GM12878 (cell line): ENCODE measurements around the gene EIF4E1B. TPM values are rescaled to one million over a fixed set of nuclear protein-coding genes. Genes with fewer than 3 reads are reported as not detected.

ENCODE experiments used
- ATAC-seq: fragments of 200-7000 bp; cut with Tn5 transposase; 3 replicates; pipeline ENCODE4 v1.9.1; 2020; ENCODE audit warnings: mild to moderate bottlenecking, moderate library complexity
- BruUV-seq: library from RNA; stranded (reverse); fragments of 400-500 nt; replicated peaks from 2 replicates; lab custom pipeline; 2021; lab: Mats Ljungman, UMichigan
- CTCF ChIA-PET: fragments of 300-600 bp; sonication (Branson Sonifier 250); formaldehyde crosslinking; extraction: SDS; loops from one replicate; lab custom pipeline; 2021; ENCODE audit warnings: inconsistent platforms; lab: Yijun Ruan, JAX
- POLR2A ChIA-PET: fragments of 350-600 bp; formaldehyde crosslinking; extraction: SDS; loops from one replicate; lab custom pipeline; 2021; ENCODE audit warnings: inconsistent platforms; lab: Charles Lee
- RAD21 ChIA-PET: fragments of 300-600 bp; sonication (Branson Sonifier 250); formaldehyde crosslinking; loops from one replicate; lab custom pipeline; 2023; ENCODE audit warnings: antibody characterized with exemption; ENCODE audit not compliant: unreplicated experiment; lab: Charles Lee
- SMC1A ChIA-PET: fragments of 300-600 bp; sonication (Branson Sonifier 250); formaldehyde crosslinking; loops from one replicate; lab custom pipeline; 2023; ENCODE audit not compliant: unreplicated experiment, uncharacterized antibody; lab: Charles Lee
- DNase-seq: peaks from one replicate; pipeline ENCODE4 v3.0.0-alpha.2; 2011; ENCODE audit warnings: low read depth, low spot score
- FAIRE-seq: peaks from 3 replicates; lab custom pipeline; 2011; peaks lifted over from hg19 to GRCh38; lab: Jason Lieb, UNC
- H2AFZ ChIP-seq: 2 replicates; pipeline ENCODE4 v1.6.0; 2011; ENCODE audit warnings: low read depth, low read length, control low read depth; ENCODE audit not compliant: control insufficient read depth
- H3K27ac ChIP-seq: 2 replicates; pipeline ENCODE4 v1.5.1; 2011; ENCODE audit warnings: control low read depth; ENCODE audit not compliant: control insufficient read depth, insufficient read depth
- H3K27me3 ChIP-seq, 2 experiments: replicated peaks in 1 of 2; 2 replicates each; pipeline versions ENCODE4 v1.6.0 to v1.6.1; 2011; ENCODE audit warnings: low read length in 1 of 2; ENCODE audit not compliant: control insufficient read depth in 2 of 2, insufficient read depth in 2 of 2
- H3K36me3 ChIP-seq, 2 experiments: 2 replicates each; pipeline ENCODE4 v1.5.1; 2011; ENCODE audit warnings: low read length in 1 of 2; ENCODE audit not compliant: control insufficient read depth in 2 of 2, insufficient read depth in 2 of 2
- H3K4me1 ChIP-seq: 2 replicates; pipeline ENCODE4 v1.6.1; 2011; ENCODE audit warnings: mild to moderate bottlenecking, low read length, moderate library complexity, mixed read lengths; ENCODE audit not compliant: control insufficient read depth, insufficient read depth
- H3K4me2 ChIP-seq: 2 replicates; pipeline ENCODE4 v1.6.0; 2011; ENCODE audit warnings: control low read depth; ENCODE audit not compliant: control insufficient read depth, insufficient read depth
- H3K4me3 ChIP-seq: fragments of 200-600 bp; sonication (generic); 2 replicates; pipeline ENCODE4 v1.5.1; 2016
- H3K79me2 ChIP-seq: 2 replicates; pipeline ENCODE4 v1.6.0; 2011; ENCODE audit warnings: low read length; ENCODE audit not compliant: control insufficient read depth, insufficient read depth
- H3K9ac ChIP-seq: 2 replicates; pipeline ENCODE4 v1.8.0; 2011; ENCODE audit warnings: low read length, control low read depth, mixed read lengths; ENCODE audit not compliant: control insufficient read depth, insufficient read depth
- H3K9me3 ChIP-seq: replicated peaks from 3 replicates; pipeline ENCODE4 v1.5.1; 2011; ENCODE audit warnings: mild to moderate bottlenecking, low read length; ENCODE audit not compliant: control insufficient read depth, insufficient read depth
- H4K20me1 ChIP-seq: 2 replicates; pipeline ENCODE4 v1.6.0; 2011; ENCODE audit not compliant: control insufficient read depth, insufficient read depth
- BACH1 ChIP-seq: fragments of 450-650 bp; IDR thresholded peaks from 2 replicates; pipeline ENCODE4 v1.6.1; 2017; ENCODE audit warnings: mild to moderate bottlenecking, borderline replicate concordance
- CBFB ChIP-seq: IDR thresholded peaks from 2 replicates; pipeline ENCODE4 v1.6.1; 2016; ENCODE audit warnings: antibody characterized with exemption, low read depth
- CHD4 ChIP-seq: fragments of 200-600 bp; sonication (generic); IDR thresholded peaks from 2 replicates; pipeline ENCODE4 v1.6.1; 2016; ENCODE audit warnings: mild to moderate bottlenecking
- E2F8 ChIP-seq: fragments of 450-650 bp; IDR thresholded peaks from 2 replicates; pipeline ENCODE4 v1.6.1; 2018; ENCODE audit warnings: mild to moderate bottlenecking, low read depth, moderate library complexity; ENCODE audit not compliant: partially characterized antibody
- ESRRA ChIP-seq: IDR thresholded peaks from 2 replicates; pipeline ENCODE4 v1.6.1; 2012; ENCODE audit warnings: mild to moderate bottlenecking, low read length, improper control_type of control experiment
- HDAC6 ChIP-seq: fragments of 200-600 bp; sonication (generic); IDR thresholded peaks from one replicate; pipeline ENCODE4 v1.8.0; 2017; ENCODE audit warnings: antibody characterized with exemption; ENCODE audit not compliant: unreplicated experiment
- IRF4 ChIP-seq: IDR thresholded peaks from 2 replicates; pipeline ENCODE4 v1.6.1; 2011; ENCODE audit warnings: low read depth, low read length
- MEF2B ChIP-seq: fragments of 450-650 bp; IDR thresholded peaks from 2 replicates; pipeline ENCODE4 v1.6.1; 2018; ENCODE audit warnings: mild to moderate bottlenecking, moderate library complexity; ENCODE audit not compliant: partially characterized antibody, poor library complexity, severe bottlenecking
- PAX5 ChIP-seq: IDR thresholded peaks from 2 replicates; pipeline ENCODE4 v1.6.1; 2011; ENCODE audit warnings: low read depth, low read length, borderline replicate concordance
- POLR2AphosphoS5 ChIP-seq: IDR thresholded peaks from 2 replicates; pipeline ENCODE4 v1.6.1; 2011; ENCODE audit warnings: mild to moderate bottlenecking, low read length, inconsistent platforms
- RUNX3 ChIP-seq: IDR thresholded peaks from 2 replicates; pipeline ENCODE4 v1.6.1; 2012; ENCODE audit warnings: low read length, inconsistent platforms
- SMAD5 ChIP-seq: IDR thresholded peaks from 2 replicates; pipeline ENCODE4 v1.6.1; 2016; ENCODE audit warnings: antibody characterized with exemption, low read depth
- TCF3 ChIP-seq: IDR thresholded peaks from 2 replicates; pipeline ENCODE4 v1.6.1; 2012; ENCODE audit warnings: low read depth, mild to moderate bottlenecking, low read length, borderline replicate concordance; ENCODE audit not compliant: insufficient read depth
- ZBTB33 ChIP-seq: fragments of 450-650 bp; IDR thresholded peaks from 2 replicates; pipeline ENCODE4 v1.6.1; 2017; ENCODE audit warnings: mild to moderate bottlenecking
- ZNF274 ChIP-seq: IDR thresholded peaks from one replicate; pipeline ENCODE4 v1.8.0; 2011; ENCODE audit not compliant: insufficient read length, insufficient read depth
- ZNF592 ChIP-seq: fragments of 450-650 bp; IDR thresholded peaks from 2 replicates; pipeline ENCODE4 v1.6.1; 2017; ENCODE audit warnings: mild to moderate bottlenecking, moderate library complexity
- WGBS: methylation state at CpG from one replicate; pipeline ENCODE4 v1.1.6; 2016; ENCODE audit warnings: low lambda C conversion rate; ENCODE audit not compliant: insufficient replicate concordance, insufficient coverage; ENCODE audit errors: missing lambda C conversion rate; 5-methylcytosine and 5-hydroxymethylcytosine counted together
- in situ Hi-C: fragments of 300-500 bp; cut with MboI; formaldehyde crosslinking; loops from 9 replicates; pipeline ENCODE4 v1.14.3; 2018; ENCODE audit warnings: mixed read lengths
- intact Hi-C: fragments of 100-400 bp; cut with micrococcal nuclease; formaldehyde crosslinking; loops from one replicate; pipeline ENCODE4 v1.14.2; 2022; ENCODE audit not compliant: unreplicated experiment
- polyA plus RNA-seq, 11 experiments: library from polyadenylated mRNA; depleted of rRNA in 4 of 11; unstranded in 6 of 11; stranded (reverse) in 5 of 11; fragments of >200 nt; fragmentation: Nextera tagmentation in 4 of 11; fragmentation: Illumina TruSeq in 1 of 11; extraction: Ambion mirVana in 4 of 11; extraction: Trizol in 1 of 11; gene quantifications; 1 replicate in 1 of 11; 2 replicates in 10 of 11; pipeline versions ENCODE4 v1.2.1 to v1.2.3, GENCODE V29; 2011 to 2016; ENCODE audit warnings: inconsistent platforms in 2 of 11, missing spikeins in 2 of 11, low read depth in 1 of 11
- total RNA-seq, 4 experiments: library from RNA; depleted of rRNA in 3 of 4; stranded (reverse); fragments of >200 nt in 3 of 4; fragmentation: Illumina TruSeq in 1 of 4; extraction: Trizol in 1 of 4; gene quantifications; 2 replicates each; pipeline versions ENCODE4 v1.2.1 to v1.2.3, GENCODE V29; 2013 to 2021

The EIF4E1B gene
- total and polyA plus RNA-seq, 10 of the 15 experiments (the other 5 are each of a cell fraction or from before 2014, with no cell fraction given) = not detected

GRCh38 chr5:176628406-176629228 is 1.9 kb upstream of the EIF4E1B start:
- Histone ChIP-seq H3K27me3 (peaks cover 7 to 9% of the 10 kb centered on the region in 2 experiments), H3K36me3 (no peaks in the 10 kb centered on the region), H3K9ac (no peak overlapping the region), H3K27ac (no peak overlapping the region), H3K4me1 (peaks cover 7% of the 10 kb centered on the region; the same call in 1 of the 2 replicates), H2AFZ (no peak overlapping the region), H3K79me2 (no peaks in the 10 kb centered on the region), H4K20me1 (0 out of 2 replicates have a peak, but pooled peaks cover 3% of the 10 kb centered on the region), H3K4me3 (no peak overlapping the region), H3K9me3 (no peaks in the 10 kb centered on the region), H3K4me2 (no peak overlapping the region)
- BruUV-seq = no TSS peak
- ChIA-PET SMC1A (no interaction called here), RAD21 (no interaction called here), POLR2A (no interaction called here), CTCF (no interaction called here)
- DNase-seq = no peak
- WGBS = 24% methylated on average over 13 of the region's 13 CpGs
- intact Hi-C loops = no loop called here
- ATAC-seq = no peak
- FAIRE-seq = no peak
- in situ Hi-C loops = no loop called here
- TF ChIP-seq ZNF592 (no peak), ZBTB33 (no peak), E2F8 (no peak), HDAC6 (no peak), ZNF274 (no peak), POLR2AphosphoS5 (no peak), PAX5 (no peak), SMAD5 (no peak), MEF2B (no peak), RUNX3 (no peak), CBFB (no peak), IRF4 (no peak), ESRRA (no peak), TCF3 (no peak), BACH1 (no peak), CHD4 (no peak)
